IPS DF 19.7 (cell line): ENCODE data around the gene ARG1.
"Not testable (repeated sequence)": the region's sequence is repeated elsewhere in the genome, so short reads cannot be mapped to it uniquely, and the experiment has no call there.

Experiments
- DNase-seq: peaks from one replicate; pipeline ENCODE4 v3.0.0-alpha.2; 2013; ENCODE audit warnings: low read depth, low spot score

The ARG1 gene

GRCh38 chr6:131572686-131573415 is at the start of gene ARG1:
Gene ARG1 (plus strand): TSS chr6:131573226. CDS start chr6:131573283, 57 bp downstream.
- DNase-seq = no peak

- DNase-seq = no peak
These were observed 48.9 kb upstream of the ARG1 start for GRCh38 chr6:131523988-131524673.

GRCh38 chr6:131524695-131525336 is 48.2 kb upstream of the ARG1 start:
- no peak for DNase-seq

GRCh38 chr6:131530936-131531335 is 42.1 kb upstream of the ARG1 start:
- not testable (repeated sequence) for DNase-seq

- not testable (repeated sequence) for DNase-seq
These were observed 41.3 kb upstream of the ARG1 start for GRCh38 chr6:131531681-131532080.

- DNase-seq = no peak
These were observed 40.4 kb upstream of the ARG1 start for GRCh38 chr6:131532580-131533039.

- DNase-seq = not testable (repeated sequence)
These were observed 34.4 kb upstream of the ARG1 start for GRCh38 chr6:131538615-131539014.

- no peak for DNase-seq
These were observed 27.7 kb upstream of the ARG1 start for GRCh38 chr6:131545317-131545716.

- no peak for DNase-seq
These were observed 25.5 kb upstream of the ARG1 start for GRCh38 chr6:131547488-131547887.

- no peak for DNase-seq
These were observed 24.6 kb upstream of the ARG1 start for GRCh38 chr6:131548441-131548840.

GRCh38 chr6:131549811-131550210 is 23.2 kb upstream of the ARG1 start:
- no peak for DNase-seq

GRCh38 chr6:131551902-131552301 is 21.1 kb upstream of the ARG1 start:
- no peak for DNase-seq

GRCh38 chr6:131552572-131552971 is 20.5 kb upstream of the ARG1 start:
- no peak for DNase-seq

- no peak for DNase-seq
These were observed 17.0 kb upstream of the ARG1 start for GRCh38 chr6:131555992-131556391.

GRCh38 chr6:131558922-131559321 is 14.1 kb upstream of the ARG1 start:
- no peak for DNase-seq

GRCh38 chr6:131561925-131562707 is 10.9 kb upstream of the ARG1 start:
- no peak for DNase-seq

GRCh38 chr6:131565056-131565455 is 8.0 kb upstream of the ARG1 start:
- no peak for DNase-seq

- no peak for DNase-seq
These were observed 4.3 kb upstream of the ARG1 start for GRCh38 chr6:131568726-131569125.

- DNase-seq = no peak
These were observed 1.1 kb downstream of the ARG1 start for GRCh38 chr6:131574133-131574532.

GRCh38 chr6:131574686-131575085 is 1.7 kb downstream of the ARG1 start:
- DNase-seq = no peak

- DNase-seq = no peak
These were observed 2.9 kb downstream of the ARG1 start for GRCh38 chr6:131575834-131576478.
